ENCODE results near the gene ARMC2.
A peak's percentile ranks its signal among the peaks of the same experiment; 100 is the strongest.

Gene ARMC2, protein sequence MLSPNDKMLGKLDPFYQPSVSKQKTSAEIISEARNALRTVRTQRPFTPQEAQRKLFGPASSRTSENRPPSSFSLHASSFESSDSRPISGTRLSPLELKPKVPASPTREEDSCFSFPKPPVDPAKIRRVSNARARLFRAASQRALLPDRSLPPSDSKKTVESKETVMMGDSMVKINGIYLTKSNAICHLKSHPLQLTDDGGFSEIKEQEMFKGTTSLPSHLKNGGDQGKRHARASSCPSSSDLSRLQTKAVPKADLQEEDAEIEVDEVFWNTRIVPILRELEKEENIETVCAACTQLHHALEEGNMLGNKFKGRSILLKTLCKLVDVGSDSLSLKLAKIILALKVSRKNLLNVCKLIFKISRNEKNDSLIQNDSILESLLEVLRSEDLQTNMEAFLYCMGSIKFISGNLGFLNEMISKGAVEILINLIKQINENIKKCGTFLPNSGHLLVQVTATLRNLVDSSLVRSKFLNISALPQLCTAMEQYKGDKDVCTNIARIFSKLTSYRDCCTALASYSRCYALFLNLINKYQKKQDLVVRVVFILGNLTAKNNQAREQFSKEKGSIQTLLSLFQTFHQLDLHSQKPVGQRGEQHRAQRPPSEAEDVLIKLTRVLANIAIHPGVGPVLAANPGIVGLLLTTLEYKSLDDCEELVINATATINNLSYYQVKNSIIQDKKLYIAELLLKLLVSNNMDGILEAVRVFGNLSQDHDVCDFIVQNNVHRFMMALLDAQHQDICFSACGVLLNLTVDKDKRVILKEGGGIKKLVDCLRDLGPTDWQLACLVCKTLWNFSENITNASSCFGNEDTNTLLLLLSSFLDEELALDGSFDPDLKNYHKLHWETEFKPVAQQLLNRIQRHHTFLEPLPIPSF

DNA sequence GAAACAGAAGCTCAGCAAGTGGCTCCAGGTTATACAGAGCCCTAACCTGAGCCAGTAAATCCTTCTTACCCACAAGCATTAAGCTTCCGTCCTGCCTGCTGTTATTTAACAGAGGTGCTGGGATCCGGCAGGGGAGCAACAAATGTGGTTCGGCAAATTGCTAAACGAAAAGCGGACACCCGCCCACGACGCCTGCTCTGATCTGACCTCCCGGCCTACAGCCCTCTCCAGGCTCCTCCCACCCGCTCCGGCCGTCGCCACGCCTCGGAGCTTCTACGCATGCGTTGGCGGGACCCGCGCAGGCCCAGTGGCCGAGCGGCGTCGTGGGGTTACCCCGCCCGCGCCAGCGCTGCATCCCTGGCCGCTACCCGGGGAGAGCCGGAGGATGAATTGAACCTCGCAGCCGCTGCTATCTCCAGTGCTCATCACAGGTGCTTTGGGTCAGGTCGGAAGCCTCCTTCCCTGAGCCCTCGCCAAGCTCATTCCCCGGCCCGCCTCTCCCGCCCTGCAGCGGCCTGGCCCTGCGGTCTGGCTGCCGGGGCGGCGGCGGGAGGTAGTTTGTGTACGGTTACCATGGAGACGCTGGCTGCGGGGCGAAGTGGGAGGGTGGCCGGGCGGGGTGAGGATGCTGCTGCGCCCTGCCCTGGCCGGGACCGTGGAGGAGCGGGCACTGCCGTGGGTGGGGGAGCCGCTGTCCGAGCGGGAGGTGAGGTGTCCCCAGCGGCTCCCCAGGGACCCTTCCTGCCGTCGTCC is at the start of gene ARMC2:
Gene ARMC2, plus strand, starts transcription at position 307 of the 753 bp plus-strand sequence. CDS start 5,846 bp downstream, outside the sequence.
- Histone ChIP-seq H3K4me3 (peak within 1 kb of the TSS; percentile 84), H3K9me3 (ENCODE audit: low read depth, low read length) (no peaks in the 10 kb centered on the region), H3K36me3 (ENCODE audit: insufficient read depth, low read length) (no peaks in the 10 kb centered on the region), H3K27ac (no peak within 1 kb of the TSS), H3K9ac (ENCODE audit: insufficient read length) (peak within 1 kb of the TSS; percentile 82)
- TF ChIP-seq EZH2 (IDR thresholded peaks at IDR 0.05) = no peak
- TF ChIP-seq POLR2AphosphoS5 (IDR thresholded peaks at IDR 0.05; ENCODE audit: borderline replicate concordance, low read depth, low read length) = peak; percentile 96
- no peak for TF ChIP-seq FOXP2 (optimal IDR thresholded peaks at IDR 0.05; ENCODE audit: control extremely low read depth, extremely low read length, insufficient read depth)
- no peak for DNase-seq (ENCODE audit: low read depth, low spot score)

DNA sequence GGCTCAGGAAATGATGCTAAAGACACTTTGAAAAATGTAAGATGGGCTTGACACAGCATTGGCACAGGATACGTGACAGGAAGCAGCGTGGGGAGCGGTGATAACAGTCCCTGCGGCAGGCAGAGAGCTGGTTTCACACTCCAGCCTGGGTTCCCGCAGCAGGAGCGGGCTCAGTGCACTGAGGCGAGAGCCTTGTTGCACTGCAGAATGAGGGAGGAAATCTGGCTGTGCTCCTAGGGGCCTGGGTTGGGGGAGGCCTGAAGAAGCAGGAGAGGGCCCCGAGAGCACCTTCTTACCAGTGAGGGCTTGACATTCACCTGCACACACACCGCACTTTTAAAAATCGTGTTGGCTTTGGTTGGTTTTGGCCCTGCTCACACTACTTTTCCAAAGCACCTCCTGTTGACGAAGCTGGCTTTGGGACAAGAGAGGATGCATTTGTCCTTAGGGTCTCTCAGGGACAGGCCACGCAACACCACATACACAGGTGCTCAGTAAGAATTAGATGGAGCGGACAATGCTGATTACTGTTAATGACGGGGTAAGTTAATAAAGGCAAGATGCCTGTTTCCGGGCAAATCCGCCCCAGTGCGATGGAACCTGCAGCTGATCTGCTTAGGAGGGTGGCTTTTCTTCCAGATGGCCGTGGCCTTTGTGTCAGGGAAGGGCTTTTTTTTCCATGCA is 49.4 kb upstream of the ARMC2 start:
- Histone ChIP-seq H3K36me3 (ENCODE audit: insufficient read depth, low read length) (no peaks in the 10 kb centered on the region), H3K27ac (peak overlapping the region; percentile 55), H3K4me3 (peak overlapping the region; percentile 59), H3K9ac (ENCODE audit: insufficient read length) (no peak overlapping the region), H3K9me3 (ENCODE audit: low read depth, low read length) (no peaks in the 10 kb centered on the region)
- TF ChIP-seq FOXP2 (optimal IDR thresholded peaks at IDR 0.05; ENCODE audit: control extremely low read depth, extremely low read length, insufficient read depth) (peak; percentile 6), EZH2 (IDR thresholded peaks at IDR 0.05) (no peak), POLR2AphosphoS5 (IDR thresholded peaks at IDR 0.05; ENCODE audit: borderline replicate concordance, low read depth, low read length) (no peak)
- DNase-seq (ENCODE audit: low read depth, low spot score) = no peak

DNA sequence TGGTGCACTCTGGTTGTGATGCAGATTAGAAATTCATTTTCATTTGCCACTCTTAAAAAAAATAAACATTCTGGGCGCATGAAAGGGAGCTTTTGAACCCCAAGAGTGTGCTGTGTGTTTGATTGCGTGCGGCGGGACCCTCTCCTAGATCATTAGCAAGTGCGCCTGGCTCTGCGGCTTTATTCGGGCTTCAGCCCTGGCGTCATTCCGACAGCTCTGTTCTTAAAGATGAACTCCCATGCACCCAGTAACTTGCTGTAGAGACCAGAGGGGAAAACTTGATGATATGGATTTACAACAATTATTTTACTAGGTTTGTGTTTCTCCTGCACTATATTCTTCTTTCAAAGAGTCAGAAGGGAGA is 48.9 kb upstream of the ARMC2 start:
- H3K4me3 ChIP-seq = no peak overlapping the region
- H3K9me3 ChIP-seq (ENCODE audit: low read depth, low read length) = no peaks in the 10 kb centered on the region
- H3K36me3 ChIP-seq (ENCODE audit: insufficient read depth, low read length) = no peaks in the 10 kb centered on the region
- no peak overlapping the region for H3K9ac ChIP-seq (ENCODE audit: insufficient read length)
- no peak for DNase-seq (ENCODE audit: low read depth, low spot score)
- TF ChIP-seq EZH2 (IDR thresholded peaks at IDR 0.05) = no peak
- TF ChIP-seq FOXP2 (optimal IDR thresholded peaks at IDR 0.05; ENCODE audit: control extremely low read depth, extremely low read length, insufficient read depth) = no peak
- TF ChIP-seq POLR2AphosphoS5 (IDR thresholded peaks at IDR 0.05; ENCODE audit: borderline replicate concordance, low read depth, low read length) = no peak
- no peak overlapping the region for H3K27ac ChIP-seq

DNA sequence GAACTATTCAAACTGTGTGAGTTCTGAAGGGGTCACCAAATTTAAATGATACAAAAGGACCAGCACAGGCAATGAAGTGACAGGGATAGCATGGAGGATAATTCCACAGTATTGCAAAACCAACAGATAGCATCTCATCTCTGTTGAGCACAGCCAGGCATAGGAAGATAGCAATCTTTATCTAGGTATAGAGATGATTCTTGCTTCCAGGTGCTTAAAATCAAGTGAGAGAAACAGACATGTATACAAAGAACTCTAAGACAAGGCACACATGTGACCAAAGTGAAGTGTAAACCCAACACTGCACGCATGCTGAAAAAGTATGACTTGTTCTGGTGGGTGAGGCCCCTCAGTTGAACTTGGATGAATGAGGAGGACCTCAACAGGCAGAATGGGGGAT is 48.4 kb upstream of the ARMC2 start:
- TF ChIP-seq POLR2AphosphoS5 (IDR thresholded peaks at IDR 0.05; ENCODE audit: borderline replicate concordance, low read depth, low read length) (no peak), EZH2 (IDR thresholded peaks at IDR 0.05) (no peak), FOXP2 (optimal IDR thresholded peaks at IDR 0.05; ENCODE audit: control extremely low read depth, extremely low read length, insufficient read depth) (no peak)
- no peaks in the 10 kb centered on the region for H3K9me3 ChIP-seq (ENCODE audit: low read depth, low read length)
- H3K36me3 ChIP-seq (ENCODE audit: insufficient read depth, low read length) = no peaks in the 10 kb centered on the region
- no peak overlapping the region for H3K4me3 ChIP-seq
- no peak overlapping the region for H3K9ac ChIP-seq (ENCODE audit: insufficient read length)
- H3K27ac ChIP-seq = peak overlapping the region; percentile 16
- no peak for DNase-seq (ENCODE audit: low read depth, low spot score)

DNA sequence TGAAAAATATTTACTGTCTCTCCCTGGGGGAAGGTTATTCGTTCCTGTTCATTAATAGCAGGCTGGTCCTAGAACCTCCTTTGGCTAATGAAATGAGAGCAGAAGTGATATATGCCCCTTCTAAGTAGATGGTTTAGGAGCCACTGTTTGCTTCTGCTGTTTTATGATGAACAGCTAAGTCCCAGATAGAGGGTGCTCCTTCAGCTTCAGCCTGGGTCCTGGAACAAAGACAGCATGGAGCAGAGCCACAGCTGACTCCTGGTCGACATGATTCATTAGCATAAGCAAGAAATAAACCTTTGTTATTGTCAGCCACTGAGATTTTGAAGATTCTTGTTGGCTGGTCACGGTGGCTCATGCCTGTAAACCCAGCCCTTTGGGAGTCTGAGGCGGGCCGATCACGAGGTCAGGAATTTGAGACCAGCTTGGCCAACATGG is 47.8 kb upstream of the ARMC2 start:
- no peaks in the 10 kb centered on the region for H3K36me3 ChIP-seq (ENCODE audit: insufficient read depth, low read length)
- H3K9me3 ChIP-seq (ENCODE audit: low read depth, low read length) = no peaks in the 10 kb centered on the region
- TF ChIP-seq EZH2 (IDR thresholded peaks at IDR 0.05) = no peak
- no peak for TF ChIP-seq FOXP2 (optimal IDR thresholded peaks at IDR 0.05; ENCODE audit: control extremely low read depth, extremely low read length, insufficient read depth)
- no peak for TF ChIP-seq POLR2AphosphoS5 (IDR thresholded peaks at IDR 0.05; ENCODE audit: borderline replicate concordance, low read depth, low read length)
- DNase-seq (ENCODE audit: low read depth, low spot score) = no peak
- H3K27ac ChIP-seq = peak overlapping the region; percentile 16
- no peak overlapping the region for H3K9ac ChIP-seq (ENCODE audit: insufficient read length)
- H3K4me3 ChIP-seq = no peak overlapping the region

DNA sequence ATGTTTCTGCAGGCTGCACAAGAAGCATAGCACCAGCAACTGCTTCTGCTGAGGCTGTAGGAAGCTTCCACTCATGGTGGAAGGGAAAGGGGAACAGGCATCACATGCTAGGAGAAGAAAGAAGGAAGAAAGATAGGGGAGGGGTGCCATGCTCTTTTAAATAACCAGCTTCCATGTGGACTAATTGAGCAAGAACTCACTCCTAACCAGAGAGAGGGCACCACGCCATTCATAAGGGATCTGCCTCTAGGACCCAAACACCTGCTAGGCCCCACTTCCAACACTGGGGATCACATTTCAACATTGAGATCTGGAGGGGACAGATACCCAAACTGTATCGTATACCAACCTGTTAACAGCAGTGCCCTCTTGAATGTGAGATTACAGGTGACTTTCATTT is 46.9 kb upstream of the ARMC2 start:
- TF ChIP-seq EZH2 (IDR thresholded peaks at IDR 0.05) = no peak
- TF ChIP-seq POLR2AphosphoS5 (IDR thresholded peaks at IDR 0.05; ENCODE audit: borderline replicate concordance, low read depth, low read length) = no peak
- TF ChIP-seq FOXP2 (optimal IDR thresholded peaks at IDR 0.05; ENCODE audit: control extremely low read depth, extremely low read length, insufficient read depth) = no peak
- DNase-seq (ENCODE audit: low read depth, low spot score) = no peak
- Histone ChIP-seq H3K9me3 (ENCODE audit: low read depth, low read length) (no peaks in the 10 kb centered on the region), H3K4me3 (no peak overlapping the region), H3K36me3 (ENCODE audit: insufficient read depth, low read length) (no peaks in the 10 kb centered on the region), H3K9ac (ENCODE audit: insufficient read length) (no peak overlapping the region), H3K27ac (no peak overlapping the region)

DNA sequence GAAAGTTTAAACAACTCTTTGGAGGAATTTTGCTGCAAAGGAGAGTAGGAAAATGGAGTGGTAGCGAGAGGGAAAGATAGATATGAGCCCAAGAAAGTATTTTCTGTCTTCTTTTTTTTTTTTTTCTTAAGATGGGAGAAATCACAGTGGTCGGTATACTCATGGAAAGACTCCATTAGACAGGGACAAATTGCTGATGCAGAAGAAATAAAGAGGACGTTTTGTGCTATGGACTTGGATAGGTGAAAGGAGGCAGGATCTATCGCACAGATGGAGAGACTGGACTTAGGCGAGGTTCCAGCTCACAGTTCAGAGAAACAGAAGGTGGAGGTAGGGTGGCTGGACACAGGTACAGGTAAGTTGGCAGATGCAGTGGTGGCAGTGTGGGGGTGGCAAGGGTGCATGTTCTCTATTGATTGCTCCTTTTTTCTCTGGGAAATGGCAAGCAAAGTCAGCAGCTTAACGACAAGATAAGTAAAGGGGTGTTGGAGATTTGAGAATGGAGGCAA is 44.2 kb upstream of the ARMC2 start:
- no peak for TF ChIP-seq EZH2 (IDR thresholded peaks at IDR 0.05)
- DNase-seq (ENCODE audit: low read depth, low spot score) = no peak
- H3K9ac ChIP-seq (ENCODE audit: insufficient read length) = no peak overlapping the region
- no peaks in the 10 kb centered on the region for H3K36me3 ChIP-seq (ENCODE audit: insufficient read depth, low read length)
- no peak overlapping the region for H3K27ac ChIP-seq
- no peak overlapping the region for H3K4me3 ChIP-seq
- H3K9me3 ChIP-seq (ENCODE audit: low read depth, low read length) = no peaks in the 10 kb centered on the region
